H1 (cell line): ENCODE results near the gene IL17RE. TPM values are rescaled to one million over a fixed set of nuclear protein-coding genes. Genes with fewer than 3 reads are reported as not detected.

Experiments used
- CTCF ChIA-PET: fragments of 300-600 bp; sonication (Branson Sonifier 250); formaldehyde crosslinking; loops from one replicate; lab custom pipeline; 2021; ENCODE audit not compliant: partially characterized antibody; lab: Charles Lee
- POLR2A ChIA-PET: fragments of 300-600 bp; sonication (Branson Sonifier 250); formaldehyde crosslinking; loops from one replicate; lab custom pipeline; 2021; ENCODE audit warnings: inconsistent platforms; ENCODE audit not compliant: partially characterized antibody; lab: Charles Lee
- DNase-seq, 2 experiments: peaks; one replicate each; pipeline versions ENCODE4 v3.0.0 to v3.0.0-alpha.2; 2010 to 2022; ENCODE audit warnings: low spot score in 2 of 2, low read depth in 1 of 2, mixed read lengths in 1 of 2
- FAIRE-seq: peaks from 2 replicates; lab custom pipeline; 2011; peaks lifted over from hg19 to GRCh38; lab: Jason Lieb, UNC
- H2AFZ ChIP-seq: 2 replicates; pipeline ENCODE4 v1.8.1; 2012; ENCODE audit warnings: low read length, inconsistent platforms
- H2AK5ac ChIP-seq: 2 replicates; pipeline ENCODE4 v1.6.1; 2013; ENCODE audit warnings: low read depth, low read length
- H2BK120ac ChIP-seq: replicated peaks from 2 replicates; pipeline ENCODE3; 2013; ENCODE audit warnings: low read depth, low read length, inconsistent platforms
- H2BK12ac ChIP-seq: 2 replicates; pipeline ENCODE4 v1.6.1; 2013; ENCODE audit warnings: low read depth, low read length
- H2BK15ac ChIP-seq: 2 replicates; pipeline ENCODE4 v1.6.1; 2013; ENCODE audit warnings: low read length
- H2BK20ac ChIP-seq: 2 replicates; pipeline ENCODE4 v1.6.1; 2013; ENCODE audit warnings: low read length
- H2BK5ac ChIP-seq: 2 replicates; pipeline ENCODE4 v1.6.1; 2013; ENCODE audit warnings: low read depth, low read length
- H3K14ac ChIP-seq: 2 replicates; pipeline ENCODE4 v1.6.1; 2013; ENCODE audit warnings: inconsistent platforms; ENCODE audit not compliant: insufficient read length
- H3K18ac ChIP-seq: 2 replicates; pipeline ENCODE4 v1.6.1; 2013; ENCODE audit warnings: low read length; ENCODE audit errors: extremely low read depth
- H3K23ac ChIP-seq: 2 replicates; pipeline ENCODE4 v1.6.1; 2013; ENCODE audit warnings: inconsistent platforms; ENCODE audit not compliant: insufficient read length
- H3K23me2 ChIP-seq: 2 replicates; pipeline ENCODE4 v1.6.1; 2013; ENCODE audit warnings: low read depth, low read length
- H3K27ac ChIP-seq: 2 replicates; pipeline ENCODE4 v1.6.1; 2011; ENCODE audit warnings: low read depth, low read length, inconsistent platforms
- H3K27me3 ChIP-seq, 4 experiments: replicated peaks in 1 of 4; 1 replicate in 1 of 4; 2 replicates in 3 of 4; pipeline versions ENCODE4 v1.6.1 to v1.8.1; 2011 to 2013; ENCODE audit warnings: low read length in 3 of 4, mild to moderate bottlenecking in 3 of 4, inconsistent platforms in 2 of 4, mixed read lengths in 2 of 4, moderate library complexity in 1 of 4; ENCODE audit not compliant: control insufficient read depth in 3 of 4, insufficient read depth in 3 of 4; ENCODE audit errors: extremely low read depth in 1 of 4
- H3K36me3 ChIP-seq, 4 experiments: 2 replicates each; pipeline versions ENCODE4 v1.6.1 to v1.8.1; 2011 to 2013; ENCODE audit warnings: mild to moderate bottlenecking in 4 of 4, low read length in 3 of 4, moderate library complexity in 2 of 4, control low read depth in 1 of 4, inconsistent platforms in 1 of 4; ENCODE audit not compliant: insufficient read depth in 4 of 4, control insufficient read depth in 2 of 4
- H3K4ac ChIP-seq: replicated peaks from 2 replicates; pipeline ENCODE3; 2013; ENCODE audit warnings: low read length, low read depth, mixed read lengths, inconsistent platforms; ENCODE audit not compliant: insufficient read length
- H3K4me1 ChIP-seq, 4 experiments: replicated peaks in 1 of 4; 1 replicate in 1 of 4; 2 replicates in 3 of 4; pipeline versions ENCODE4 v1.6.1 to v1.8.1; 2011 to 2013; ENCODE audit warnings: low read length in 3 of 4, inconsistent platforms in 2 of 4, mixed read lengths in 1 of 4; ENCODE audit not compliant: insufficient read depth in 4 of 4, control insufficient read depth in 3 of 4
- H3K4me2 ChIP-seq, 2 experiments: 2 replicates each; pipeline versions ENCODE4 v1.6.1 to v1.8.1; 2011 to 2013; ENCODE audit warnings: low read depth in 2 of 2, low read length in 2 of 2, control low read depth in 1 of 2, inconsistent platforms in 1 of 2, mild to moderate bottlenecking in 1 of 2; ENCODE audit not compliant: insufficient read depth in 1 of 2
- H3K4me3 ChIP-seq, 4 experiments: fragments of 200-600, 300-600 bp in 1 of 4; sonication (generic), shearing (Covaris generic), sonication (Bioruptor Twin) in 1 of 4; 2 replicates each; pipeline versions ENCODE4 v1.5.1 to v1.8.1; 2011 to 2016; ENCODE audit warnings: low read length in 4 of 4, low read depth in 3 of 4, control low read depth in 2 of 4, inconsistent platforms in 2 of 4, mild to moderate bottlenecking in 2 of 4, mixed read lengths in 1 of 4, moderate library complexity in 1 of 4; ENCODE audit not compliant: insufficient read depth in 2 of 4; ENCODE audit errors: extremely low read depth in 1 of 4
- H3K56ac ChIP-seq: replicated peaks from 2 replicates; pipeline ENCODE3; 2013; ENCODE audit warnings: low read depth, mild to moderate bottlenecking, mixed read lengths, low read length, inconsistent platforms; ENCODE audit not compliant: insufficient read length
- H3K79me1 ChIP-seq: 2 replicates; pipeline ENCODE4 v1.6.1; 2013; ENCODE audit warnings: low read depth, low read length, control low read depth
- H3K79me2 ChIP-seq, 2 experiments: 2 replicates each; pipeline versions ENCODE4 v1.6.1 to v1.8.1; 2012 to 2013; ENCODE audit warnings: low read length in 2 of 2, mild to moderate bottlenecking in 2 of 2, inconsistent platforms in 1 of 2; ENCODE audit not compliant: insufficient read depth in 2 of 2, control insufficient read depth in 1 of 2
- H3K9ac ChIP-seq, 4 experiments: replicated peaks in 1 of 4; 1 replicate in 1 of 4; 2 replicates in 3 of 4; pipeline versions ENCODE4 v1.6.1 to v1.8.1; 2011 to 2013; ENCODE audit warnings: low read depth in 3 of 4, low read length in 3 of 4, control low read depth in 2 of 4, mild to moderate bottlenecking in 2 of 4, moderate library complexity in 2 of 4, inconsistent platforms in 1 of 4; ENCODE audit errors: extremely low read depth in 1 of 4
- H3K9me3 ChIP-seq, 2 experiments: 2 replicates each; pipeline versions ENCODE4 v1.6.1 to v1.8.1; 2012 to 2013; ENCODE audit warnings: mild to moderate bottlenecking in 2 of 2, moderate library complexity in 2 of 2, control low read depth in 1 of 2, inconsistent platforms in 1 of 2, low read depth in 1 of 2, low read length in 1 of 2, mixed read lengths in 1 of 2; ENCODE audit not compliant: insufficient read depth in 2 of 2
- H4K20me1 ChIP-seq, 2 experiments: replicated peaks in 1 of 2; 2 replicates each; pipeline versions ENCODE3 to v1.8.1; 2011 to 2013; ENCODE audit warnings: inconsistent platforms in 2 of 2, low read length in 2 of 2, mild to moderate bottlenecking in 1 of 2; ENCODE audit not compliant: insufficient read depth in 2 of 2, control insufficient read depth in 1 of 2
- H4K5ac ChIP-seq: 2 replicates; pipeline ENCODE4 v1.6.1; 2013; ENCODE audit warnings: low read length, low read depth, mixed read lengths, inconsistent platforms; ENCODE audit not compliant: insufficient read length
- H4K8ac ChIP-seq: 2 replicates; pipeline ENCODE4 v1.8.0; 2013; ENCODE audit warnings: mild to moderate bottlenecking, moderate library complexity, low read length, inconsistent platforms; ENCODE audit not compliant: insufficient read depth; ENCODE audit errors: extremely low read depth
- H4K91ac ChIP-seq: replicated peaks from 2 replicates; pipeline ENCODE3; 2013; ENCODE audit warnings: low read length, mixed read lengths, inconsistent platforms; ENCODE audit not compliant: insufficient read length
- CBX8 ChIP-seq: fragments of 300-800, 300-1000 bp; sonication (generic); IDR thresholded peaks from 2 replicates; pipeline ENCODE4 v1.7.1; 2016; ENCODE audit warnings: low read depth, low read length, borderline replicate concordance
- EZH2 ChIP-seq: fragments of 200-600 bp; sonication (generic); IDR thresholded peaks from 2 replicates; pipeline ENCODE4 v1.7.1; 2012; ENCODE audit warnings: low read depth, mild to moderate bottlenecking, moderate library complexity, low read length, inconsistent platforms; ENCODE audit not compliant: severe bottlenecking
- GABPA ChIP-seq: IDR thresholded peaks from 2 replicates; pipeline ENCODE4 v1.6.1; 2011; ENCODE audit warnings: mild to moderate bottlenecking, low read length, moderate library complexity, borderline replicate concordance; ENCODE audit not compliant: insufficient read depth
- MAFK ChIP-seq: IDR thresholded peaks from 2 replicates; pipeline ENCODE4 v1.6.1; 2012; ENCODE audit warnings: low read depth, mild to moderate bottlenecking, improper control_type of control experiment, low read length
- NRF1 ChIP-seq: IDR thresholded peaks from 2 replicates; pipeline ENCODE4 v1.6.1; 2011; ENCODE audit warnings: mild to moderate bottlenecking, low read depth, low read length, improper control_type of control experiment
- RBBP5 ChIP-seq: IDR thresholded peaks from 2 replicates; pipeline ENCODE4 v1.7.1; 2012; ENCODE audit warnings: low read depth, mild to moderate bottlenecking, inconsistent platforms, low read length, moderate library complexity, borderline replicate concordance
- RNF2 ChIP-seq: fragments of 200-900, 300-1000 bp; sonication (generic); IDR thresholded peaks from 2 replicates; pipeline ENCODE4 v1.7.1; 2016; ENCODE audit warnings: borderline replicate concordance, low read depth, mild to moderate bottlenecking, antibody characterized with exemption, low read length; ENCODE audit not compliant: poor library complexity, severe bottlenecking; ENCODE audit errors: missing control alignments
- SIN3A ChIP-seq, 2 experiments: IDR thresholded peaks in 1 of 2; conservative IDR thresholded peaks in 1 of 2; 2 replicates each; pipeline ENCODE4 v1.6.1; 2011 to 2012; ENCODE audit warnings: low read length in 2 of 2, improper control_type of control experiment in 1 of 2, low read depth in 1 of 2, mild to moderate bottlenecking in 1 of 2
- YY1 ChIP-seq: IDR thresholded peaks from 2 replicates; pipeline ENCODE4 v1.6.1; 2011; ENCODE audit warnings: low read depth, mild to moderate bottlenecking, low read length
- ZNF274 ChIP-seq: IDR thresholded peaks from 2 replicates; pipeline ENCODE4 v1.7.0; 2012; ENCODE audit warnings: low read length, borderline replicate concordance; ENCODE audit errors: extremely low read depth
- WGBS, 2 experiments: shearing (Covaris generic) in 1 of 2; methylation state at CpG; one replicate each; pipeline versions ENCODE4 v1.1.6 to v1.1.7; 2013 to 2015; ENCODE audit warnings: low lambda C conversion rate in 2 of 2, mixed read lengths in 2 of 2, inconsistent platforms in 1 of 2, low coverage in 1 of 2, missing lambda C conversion rate in 1 of 2; ENCODE audit not compliant: insufficient replicate concordance in 2 of 2, insufficient coverage in 1 of 2, insufficient read length in 1 of 2; ENCODE audit errors: extremely low coverage in 1 of 2, missing lambda C conversion rate in 1 of 2; 5-methylcytosine and 5-hydroxymethylcytosine counted together
- polyA plus RNA-seq, 7 experiments: library from polyadenylated mRNA; depleted of rRNA in 3 of 7; stranded (reverse) in 5 of 7; unstranded in 2 of 7; fragments of >200 nt in 5 of 7; fragments of 200-250 nt in 2 of 7; gene quantifications; 1 replicate in 5 of 7; 2 replicates in 1 of 7; 4 replicates in 1 of 7; pipeline versions ENCODE4 v1.2.1 to v1.2.3, GENCODE V29; 2011 to 2013; ENCODE audit warnings: missing spikeins in 2 of 7, mixed read lengths in 2 of 7
- total RNA-seq: library from RNA; stranded (reverse); fragmentation: NEBNext Ultra II Directional; extraction: Animal tissue kit (Norgen Biotek cat#: 25700); gene quantifications from 2 replicates; pipeline ENCODE4 v1.2.1, GENCODE V29; 2021

IL17RE gene
- total and polyA plus RNA-seq, 2 of the 8 experiments (the other 6 are each of a cell fraction or from before 2014, with no cell fraction given), result 3.4 to 4.9 TPM

DNA sequence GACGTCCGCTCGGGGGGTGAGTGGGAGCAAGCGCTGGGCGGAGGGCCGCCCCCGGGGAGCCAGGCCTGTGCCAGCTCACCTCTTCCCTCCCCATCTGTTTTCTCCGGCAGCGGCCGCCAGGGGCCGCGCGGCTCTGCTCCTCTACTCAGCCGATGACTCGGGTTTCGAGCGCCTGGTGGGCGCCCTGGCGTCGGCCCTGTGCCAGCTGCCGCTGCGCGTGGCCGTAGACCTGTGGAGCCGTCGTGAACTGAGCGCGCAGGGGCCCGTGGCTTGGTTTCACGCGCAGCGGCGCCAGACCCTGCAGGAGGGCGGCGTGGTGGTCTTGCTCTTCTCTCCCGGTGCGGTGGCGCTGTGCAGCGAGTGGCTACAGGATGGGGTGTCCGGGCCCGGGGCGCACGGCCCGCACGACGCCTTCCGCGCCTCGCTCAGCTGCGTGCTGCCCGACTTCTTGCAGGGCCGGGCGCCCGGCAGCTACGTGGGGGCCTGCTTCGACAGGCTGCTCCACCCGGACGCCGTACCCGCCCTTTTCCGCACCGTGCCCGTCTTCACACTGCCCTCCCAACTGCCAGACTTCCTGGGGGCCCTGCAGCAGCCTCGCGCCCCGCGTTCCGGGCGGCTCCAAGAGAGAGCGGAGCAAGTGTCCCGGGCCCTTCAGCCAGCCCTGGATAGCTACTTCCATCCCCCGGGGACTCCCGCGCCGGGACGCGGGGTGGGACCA lies 30.4 kb downstream of the IL17RE start:
- Histone ChIP-seq H2AK5ac (no peak overlapping the region), H2BK20ac (no peak overlapping the region), H3K14ac (no peak overlapping the region), H2AFZ (0 out of 2 replicates have a peak overlapping the region, but pooled peaks have one; percentile 49), H3K27ac (no peak overlapping the region), H3K36me3 (no peaks in the 10 kb centered on the region), H4K20me1 (no peaks in the 10 kb centered on the region), H2BK120ac (no peak overlapping the region), H3K4ac (peak overlapping the region; percentile 80), H3K23ac (no peak overlapping the region), H2BK12ac (peak overlapping the region; percentile 80; the same call in 1 of the 2 replicates), H2BK15ac (peak overlapping the region; percentile 97; the same call in 1 of the 2 replicates), H3K9me3 (no peaks in the 10 kb centered on the region), H4K91ac (peak overlapping the region; percentile 92), H3K18ac (peak overlapping the region; percentile 96), H4K8ac (peak overlapping the region; percentile 99), H3K79me2 (no peaks in the 10 kb centered on the region), H4K5ac (peak overlapping the region; percentile 56), H3K56ac (no peak overlapping the region), H3K4me3 (peak overlapping the region; percentile 37 to 78 (median 68)), H3K27me3 (peaks cover 0 to 3% (median 0%) of the 10 kb centered on the region in 4 experiments; a peak in 1 of 7 replicates), H3K4me1 (peaks cover 0 to 10% (median 5%) of the 10 kb centered on the region in 4 experiments; a peak in 6 of 7 replicates), H3K79me1 (no peaks in the 10 kb centered on the region), H3K23me2 (peaks cover 13% of the 10 kb centered on the region; the same call in 1 of the 2 replicates), H3K4me2 (peak overlapping the region; percentile 77 to 90), H3K9ac (peak overlapping the region; percentile 25 to 83 (median 58); a peak in 6 of 7 replicates), H2BK5ac (peak overlapping the region; percentile 52)
- CTCF ChIA-PET, result interaction anchor here (0.7 to 7.5 kb wide), 29 partner anchors 9 to 133 kb away, joined by 3 to 86 read pairs (median 5); partner anchors contain the start of genes IL17RC, JAGN1 and PRRT3
- 2% methylated on average over 56 of the region's 77 CpGs; no CpG with 5 or more reads in 1 of the 2 experiments for WGBS, 2 experiments
- no peak for FAIRE-seq
- DNase-seq, result peak in 1 of 2 experiments; percentile 91
- POLR2A ChIA-PET, result interaction anchor here (0.5 to 5.9 kb wide), 19 partner anchors 9 to 140 kb away, joined by 3 to 43 read pairs (median 5); partner anchors contain the start of genes ARPC4, EMC3, IL17RC and PRRT3
- no peak for TF ChIP-seq MAFK
- no peak for TF ChIP-seq ZNF274
- TF ChIP-seq YY1, result no peak
- TF ChIP-seq CBX8, result no peak
- no peak for TF ChIP-seq NRF1
- TF ChIP-seq EZH2, result no peak
- no peak; the same call in 1 of the 2 replicates for TF ChIP-seq GABPA
- TF ChIP-seq RNF2, result peak; percentile 54
- no peak; the same call in 1 of the 2 replicates for TF ChIP-seq RBBP5
- TF ChIP-seq SIN3A (conservative IDR thresholded peaks at IDR 0.05 in 1 of 2, IDR thresholded peaks at IDR 0.05 in 1 of 2; ENCODE audit: low read depth in 1 of 2, low read length in 2 of 2), result peak in 1 of 2 experiments; percentile 57; a peak in 2 of 4 replicates
